Psoas muscle (tissue), 8 donors: ENCODE measurements around the gene DNAJC17. TPM values are rescaled to one million over a fixed set of nuclear protein-coding genes. Genes with fewer than 3 reads are reported as not detected.

Experiments used
- ATAC-seq, 4 donors: fragments of 200-7000 bp; cut with Tn5 transposase; one replicate each; pipeline ENCODE4 v1.9.1; 2020; ENCODE audit warnings: moderate library complexity in 3 of 4, mild to moderate bottlenecking in 2 of 4
- DNase-seq, 2 donors: peaks; one replicate each; pipeline ENCODE4 v3.0.0-alpha.2; 2020
- H3K27ac ChIP-seq: fragments of 200-600 bp; one replicate; pipeline ENCODE4 v1.8.0; 2022
- H3K27me3 ChIP-seq, 3 donors: fragments of 200-600 bp in 1 of 3; one replicate each; pipeline versions ENCODE4 v1.6.1 to v1.8.0; 2013 to 2022; ENCODE audit warnings: low read length in 2 of 3, mild to moderate bottlenecking in 2 of 3, moderate library complexity in 1 of 3; ENCODE audit not compliant: insufficient read depth in 3 of 3
- H3K36me3 ChIP-seq, 2 donors: fragments of 200-600 bp in 1 of 2; one replicate each; pipeline versions ENCODE4 v1.6.1 to v1.8.0; 2013 to 2022; ENCODE audit warnings: low read depth in 1 of 2, mild to moderate bottlenecking in 1 of 2, moderate library complexity in 1 of 2; ENCODE audit not compliant: insufficient read depth in 1 of 2
- H3K4me1 ChIP-seq: fragments of 200-600 bp; one replicate; pipeline ENCODE4 v1.8.0; 2022
- H3K4me3 ChIP-seq: fragments of 200-600 bp; one replicate; pipeline ENCODE4 v1.8.0; 2022; ENCODE audit warnings: mild to moderate bottlenecking
- H3K9me3 ChIP-seq: fragments of 200-600 bp; one replicate; pipeline ENCODE4 v1.8.0; 2022
- WGBS, 3 donors: extraction: QIAGEN DNeasy Blood & Tissue Kit; methylation state at CpG; one replicate each; pipeline versions ENCODE4 v1.1.6 to v1.1.7; 2013; 5-methylcytosine and 5-hydroxymethylcytosine counted together
- intact Hi-C, 2 donors: fragments of 100-400 bp; cut with DNase I; formaldehyde crosslinking; loops; one replicate each; pipeline versions ENCODE4 v1.11.0 to v1.14.2; 2022
- long read RNA-seq, 2 donors: library from polyadenylated mRNA; unstranded; transcript quantifications; one replicate each; pipeline ENCODE4 v2.0.0, GENCODE V29; 2021
- polyA plus RNA-seq, 3 donors: library from polyadenylated mRNA; stranded (reverse); fragments of 200-250 nt; gene quantifications; one replicate each; pipeline ENCODE4 v1.2.3, GENCODE V29; 2013
- total RNA-seq, 4 donors: library from RNA; stranded (reverse); fragmentation: NEBNext Ultra II Directional in 2 of 4; extraction: Animal tissue kit (Norgen Biotek cat#: 25700) in 2 of 4; gene quantifications; one replicate each; pipeline versions ENCODE4 v1.2.1 to v1.2.4, GENCODE V29; 2021 to 2023
- TF ChIP-seq, protein P1 (sequence below): fragments of 200-600 bp; IDR thresholded peaks from one replicate; pipeline ENCODE4 v1.8.0; 2022; ENCODE audit warnings: antibody characterized with exemption
- donor health status: healthy with polysubstance abuse.
- donor health status: DM: no; HTN: no; CAD: no; lungs with moderate emphysema.
- donor health status: Bipolar disorder and iron deficiency.
- donor health status: healthy.
- donor health status: DM: yes; HTN: yes; CAD: no.
- donor health status: DM: no; HTN: no; CAD: no.
- donor health status: DM: no; HTN: no; CAD: no.
- donor health status: DM: yes; HTN: yes; CAD: no.

The DNAJC17 gene, protein sequence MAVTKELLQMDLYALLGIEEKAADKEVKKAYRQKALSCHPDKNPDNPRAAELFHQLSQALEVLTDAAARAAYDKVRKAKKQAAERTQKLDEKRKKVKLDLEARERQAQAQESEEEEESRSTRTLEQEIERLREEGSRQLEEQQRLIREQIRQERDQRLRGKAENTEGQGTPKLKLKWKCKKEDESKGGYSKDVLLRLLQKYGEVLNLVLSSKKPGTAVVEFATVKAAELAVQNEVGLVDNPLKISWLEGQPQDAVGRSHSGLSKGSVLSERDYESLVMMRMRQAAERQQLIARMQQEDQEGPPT
- total RNA-seq (10 to 100 TPM in 3 of 4 donors, 1 to 10 TPM in 1; 8.9 to 18.5 (median 13.0) TPM), polyA plus RNA-seq (10 to 100 TPM; 16.6 to 32.4 (median 32.0) TPM)
- long read RNA-seq, donor 1, partial matches to known transcripts = 0 of 5 reads
- long read RNA-seq, donor 1, other reads (novel, unspliced or antisense) = 1 of 5 reads
- long read RNA-seq, donor 2, transcript DNAJC17-201 (11 exons, 3,731 nt) = major isoform, 5 of 13 reads
- long read RNA-seq, donor 2, partial matches to known transcripts = 1 of 13 reads
- long read RNA-seq, donor 2, other reads (novel, unspliced or antisense) = 7 of 13 reads

DNA sequence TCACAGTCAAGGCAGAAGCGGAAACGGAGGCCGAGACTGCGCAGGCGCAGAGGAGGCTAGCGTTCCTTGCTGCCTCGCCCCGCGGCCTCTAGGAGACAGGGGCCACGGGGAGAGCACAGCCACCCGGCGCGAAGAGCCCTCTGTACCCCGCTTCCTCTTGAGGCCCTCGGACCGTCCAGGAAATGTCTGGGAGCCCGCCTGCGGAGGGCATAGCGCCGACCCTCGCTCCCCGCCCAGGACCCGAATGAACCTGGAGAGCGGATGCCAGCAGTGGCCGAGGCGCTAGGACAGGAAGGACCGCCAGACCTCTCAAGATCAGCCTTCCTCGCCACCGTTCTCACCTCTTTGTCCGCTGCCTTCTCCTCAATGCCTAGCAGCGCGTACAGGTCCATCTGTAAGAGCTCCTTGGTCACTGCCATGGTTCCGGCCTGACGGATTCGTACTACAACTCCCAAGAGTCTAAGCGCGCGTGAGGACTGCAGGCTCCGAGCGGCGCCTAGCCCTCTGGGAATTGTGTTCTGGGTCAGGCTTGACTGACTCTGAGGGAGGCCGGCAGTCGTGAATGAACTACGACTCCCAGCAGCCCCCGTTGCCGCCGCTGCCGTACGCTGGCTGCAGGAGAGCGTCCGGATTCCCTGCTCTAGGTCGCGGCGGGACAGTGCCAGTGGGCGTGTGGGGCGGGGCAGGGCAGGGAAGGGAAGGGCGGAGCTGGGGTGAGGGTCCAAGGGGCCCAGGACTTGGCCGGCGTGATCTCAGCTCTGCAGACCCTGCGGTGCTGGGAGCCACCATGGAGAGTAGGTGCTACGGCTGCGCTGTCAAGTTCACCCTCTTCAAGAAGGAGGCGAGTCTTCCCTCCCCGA is at the start of gene DNAJC17, which contains the start of gene ZFYVE19:
Gene DNAJC17 (minus strand): TSS at position 446 of the 860 bp plus-strand sequence. CDS start 27 bp downstream, at position 419.
Gene ZFYVE19 (plus strand): TSS at position 62 of the 860 bp plus-strand sequence. CDS start 501 bp downstream, at position 563.
- H3K27me3 ChIP-seq = no peaks in the 10 kb centered on the region
- 0% methylated on average over 49 to 64 of the region's 64 CpGs for WGBS, 3 donors
- intact Hi-C loops = loop anchor here in 1 of 2 donors (10.0 kb wide), 1 partner anchor 52 kb away; the partner anchor contains the start of gene RMDN3
- H3K4me1 ChIP-seq = peaks cover 21% of the 10 kb centered on the region
- ATAC-seq = peak; percentile 99
- TF ChIP-seq, protein P1, sequence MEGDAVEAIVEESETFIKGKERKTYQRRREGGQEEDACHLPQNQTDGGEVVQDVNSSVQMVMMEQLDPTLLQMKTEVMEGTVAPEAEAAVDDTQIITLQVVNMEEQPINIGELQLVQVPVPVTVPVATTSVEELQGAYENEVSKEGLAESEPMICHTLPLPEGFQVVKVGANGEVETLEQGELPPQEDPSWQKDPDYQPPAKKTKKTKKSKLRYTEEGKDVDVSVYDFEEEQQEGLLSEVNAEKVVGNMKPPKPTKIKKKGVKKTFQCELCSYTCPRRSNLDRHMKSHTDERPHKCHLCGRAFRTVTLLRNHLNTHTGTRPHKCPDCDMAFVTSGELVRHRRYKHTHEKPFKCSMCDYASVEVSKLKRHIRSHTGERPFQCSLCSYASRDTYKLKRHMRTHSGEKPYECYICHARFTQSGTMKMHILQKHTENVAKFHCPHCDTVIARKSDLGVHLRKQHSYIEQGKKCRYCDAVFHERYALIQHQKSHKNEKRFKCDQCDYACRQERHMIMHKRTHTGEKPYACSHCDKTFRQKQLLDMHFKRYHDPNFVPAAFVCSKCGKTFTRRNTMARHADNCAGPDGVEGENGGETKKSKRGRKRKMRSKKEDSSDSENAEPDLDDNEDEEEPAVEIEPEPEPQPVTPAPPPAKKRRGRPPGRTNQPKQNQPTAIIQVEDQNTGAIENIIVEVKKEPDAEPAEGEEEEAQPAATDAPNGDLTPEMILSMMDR = no peak
- H3K4me3 ChIP-seq = peak within 1 kb of the TSS; percentile 87
- peak within 1 kb of the TSS; percentile 96 for H3K27ac ChIP-seq
- no peaks in the 10 kb centered on the region for H3K9me3 ChIP-seq
- peaks cover 2 to 33% of the 10 kb centered on the region in 2 donors for H3K36me3 ChIP-seq
- DNase-seq = peak; percentile 97 to 98

DNA sequence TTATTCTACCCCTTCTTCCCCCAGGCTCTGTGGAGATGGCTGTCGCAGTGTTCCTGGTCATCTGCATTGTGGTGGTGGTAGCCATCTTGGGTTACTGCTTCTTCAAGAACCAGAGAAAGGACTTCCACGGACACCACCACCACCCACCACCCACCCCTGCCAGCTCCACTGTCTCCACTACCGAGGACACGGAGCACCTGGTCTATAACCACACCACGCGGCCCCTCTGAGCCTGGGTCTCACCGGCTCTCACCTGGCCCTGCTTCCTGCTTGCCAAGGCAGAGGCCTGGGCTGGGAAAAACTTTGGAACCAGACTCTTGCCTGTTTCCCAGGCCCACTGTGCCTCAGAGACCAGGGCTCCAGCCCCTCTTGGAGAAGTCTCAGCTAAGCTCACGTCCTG is 49.5 kb upstream of the DNAJC17 start:
- TF ChIP-seq, protein P1 = no peak
- 65 to 73% (median 69%) methylated on average over 8 of the region's 8 CpGs for WGBS, 3 donors
- no peak for ATAC-seq
- no peak overlapping the region for H3K27ac ChIP-seq
- H3K4me1 ChIP-seq = peaks cover 6% of the 10 kb centered on the region
- no peaks in the 10 kb centered on the region for H3K9me3 ChIP-seq
- no peak for DNase-seq
- intact Hi-C loops = loop anchor here (1.0 to 10.0 kb wide), 4 partner anchors 37 to 342 kb away; no protein-coding TSS in a partner anchor
- H3K4me3 ChIP-seq = no peak overlapping the region
- no peaks in the 10 kb centered on the region for H3K27me3 ChIP-seq
- H3K36me3 ChIP-seq = no peaks in the 10 kb centered on the region

DNA sequence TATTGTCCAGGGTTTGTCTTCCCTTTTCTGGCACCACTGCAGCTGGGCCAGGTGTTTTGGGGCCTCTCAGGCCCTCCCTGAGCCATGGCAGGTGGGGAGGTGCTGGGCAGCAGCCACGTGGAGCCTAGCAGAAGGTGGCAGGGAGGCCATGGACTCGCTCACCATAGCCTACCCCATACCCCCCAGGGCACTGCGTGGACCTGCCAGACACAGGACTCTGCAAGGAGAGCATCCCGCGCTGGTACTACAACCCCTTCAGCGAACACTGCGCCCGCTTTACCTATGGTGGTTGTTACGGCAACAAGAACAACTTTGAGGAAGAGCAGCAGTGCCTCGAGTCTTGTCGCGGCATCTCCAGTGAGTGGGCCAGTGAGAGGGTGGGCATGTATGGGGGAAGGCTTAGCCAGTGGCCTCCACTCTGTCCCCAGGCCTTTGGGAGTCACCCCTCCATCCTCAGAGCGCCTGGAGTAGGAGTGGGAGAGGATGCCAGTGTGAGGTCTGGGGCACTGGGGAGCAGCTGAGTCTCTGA is 48.5 kb upstream of the DNAJC17 start:
- TF ChIP-seq, protein P1 = no peak
- Histone ChIP-seq H3K27me3 (no peaks in the 10 kb centered on the region), H3K9me3 (no peaks in the 10 kb centered on the region), H3K4me1 (peaks cover 6% of the 10 kb centered on the region), H3K27ac (no peak overlapping the region), H3K4me3 (no peak overlapping the region), H3K36me3 (no peaks in the 10 kb centered on the region)
- 79 to 83% (median 81%) methylated on average over 12 to 13 of the region's 13 CpGs for WGBS, 3 donors
- intact Hi-C loops = loop anchor here (5.0 to 10.0 kb wide), 3 partner anchors 327 to 341 kb away; no protein-coding TSS in a partner anchor
- DNase-seq (no peak), ATAC-seq (no peak)

DNA sequence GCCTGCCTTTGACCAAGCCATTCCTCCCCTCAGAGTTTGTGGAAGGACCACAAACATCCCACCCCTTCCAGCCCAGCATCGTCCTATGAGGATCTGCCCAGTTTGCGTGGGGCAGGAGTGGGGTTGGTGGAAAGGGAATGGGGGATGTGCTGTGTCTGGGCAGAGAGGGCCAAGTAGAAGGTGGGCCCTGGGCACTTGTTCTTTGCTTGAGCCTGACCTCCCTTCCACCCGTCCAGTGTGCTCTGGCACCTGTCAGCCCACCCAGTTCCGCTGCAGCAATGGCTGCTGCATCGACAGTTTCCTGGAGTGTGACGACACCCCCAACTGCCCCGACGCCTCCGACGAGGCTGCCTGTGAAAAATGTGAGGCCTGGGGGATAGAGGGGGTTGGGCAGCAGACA is 46.9 kb upstream of the DNAJC17 start:
- no peak overlapping the region for H3K4me3 ChIP-seq
- H3K4me1 ChIP-seq = peaks cover 6% of the 10 kb centered on the region
- TF ChIP-seq, protein P1 = no peak
- no peak for ATAC-seq
- no peak overlapping the region for H3K27ac ChIP-seq
- H3K36me3 ChIP-seq = no peaks in the 10 kb centered on the region
- WGBS, 3 donors = 51 to 62% (median 51%) methylated on average over 10 of the region's 10 CpGs
- no peaks in the 10 kb centered on the region for H3K27me3 ChIP-seq
- intact Hi-C loops = loop anchor here in 1 of 2 donors (10.0 kb wide), 1 partner anchor 339 kb away; no protein-coding TSS in a partner anchor
- no peaks in the 10 kb centered on the region for H3K9me3 ChIP-seq
- DNase-seq = no peak
